ENCODE results near the gene GOLGA6C.
"Not testable (repeated sequence)": the region's sequence is repeated elsewhere in the genome, so short reads cannot be mapped to it uniquely, and the experiment has no call there.

Gene GOLGA6C

GRCh38 chr15:75215107-75216004, 42.8 kb upstream of the GOLGA6C start:
- H3K36me3 ChIP-seq (ENCODE audit: control insufficient read depth, low read depth, low read length): peaks cover 19% of the 10 kb centered on the region
- H3K27me3 ChIP-seq (ENCODE audit: control insufficient read depth, insufficient read depth, low read length): no peaks in the 10 kb centered on the region
- no peaks in the 10 kb centered on the region for H3K9me3 ChIP-seq (ENCODE audit: control insufficient read depth, low read depth, low read length)
- no peak overlapping the region for H3K9ac ChIP-seq (ENCODE audit: low read length)
- H3K4me1 ChIP-seq (ENCODE audit: control insufficient read depth, low read depth, low read length): no peaks in the 10 kb centered on the region
- H3K27ac ChIP-seq (ENCODE audit: low read length): no peak overlapping the region
- H3K4me3 ChIP-seq (ENCODE audit: low read length): no peak overlapping the region

- no peaks in the 10 kb centered on the region for H3K9me3 ChIP-seq (ENCODE audit: control insufficient read depth, low read depth, low read length)
- no peaks in the 10 kb centered on the region for H3K4me1 ChIP-seq (ENCODE audit: control insufficient read depth, low read depth, low read length)
- no peak overlapping the region for H3K9ac ChIP-seq (ENCODE audit: low read length)
- H3K27ac ChIP-seq (ENCODE audit: low read length): no peak overlapping the region
- no peaks in the 10 kb centered on the region for H3K27me3 ChIP-seq (ENCODE audit: control insufficient read depth, insufficient read depth, low read length)
- peaks cover 2% of the 10 kb centered on the region for H3K36me3 ChIP-seq (ENCODE audit: control insufficient read depth, low read depth, low read length)
- no peak overlapping the region for H3K4me3 ChIP-seq (ENCODE audit: low read length)
These were observed 41.1 kb upstream of the GOLGA6C start for GRCh38 chr15:75217012-75217411.

GRCh38 chr15:75217574-75217973, 40.6 kb upstream of the GOLGA6C start:
- not testable (repeated sequence) for H3K9ac ChIP-seq (ENCODE audit: low read length); H3K27me3 ChIP-seq (ENCODE audit: control insufficient read depth, insufficient read depth, low read length); H3K4me1 ChIP-seq (ENCODE audit: control insufficient read depth, low read depth, low read length); H3K36me3 ChIP-seq (ENCODE audit: control insufficient read depth, low read depth, low read length); H3K4me3 ChIP-seq (ENCODE audit: low read length); H3K9me3 ChIP-seq (ENCODE audit: control insufficient read depth, low read depth, low read length); H3K27ac ChIP-seq (ENCODE audit: low read length)

GRCh38 chr15:75219507-75219929, 38.6 kb upstream of the GOLGA6C start:
- not testable (repeated sequence) for H3K4me1 ChIP-seq (ENCODE audit: control insufficient read depth, low read depth, low read length); H3K27me3 ChIP-seq (ENCODE audit: control insufficient read depth, insufficient read depth, low read length); H3K36me3 ChIP-seq (ENCODE audit: control insufficient read depth, low read depth, low read length); H3K9me3 ChIP-seq (ENCODE audit: control insufficient read depth, low read depth, low read length); H3K27ac ChIP-seq (ENCODE audit: low read length); H3K9ac ChIP-seq (ENCODE audit: low read length); H3K4me3 ChIP-seq (ENCODE audit: low read length)

GRCh38 chr15:75223688-75224087, 34.4 kb upstream of the GOLGA6C start:
- no peak overlapping the region for H3K9ac ChIP-seq (ENCODE audit: low read length)
- no peaks in the 10 kb centered on the region for H3K27me3 ChIP-seq (ENCODE audit: control insufficient read depth, insufficient read depth, low read length)
- no peak overlapping the region for H3K4me3 ChIP-seq (ENCODE audit: low read length)
- H3K27ac ChIP-seq (ENCODE audit: low read length): no peak overlapping the region
- no peaks in the 10 kb centered on the region for H3K36me3 ChIP-seq (ENCODE audit: control insufficient read depth, low read depth, low read length)
- H3K4me1 ChIP-seq (ENCODE audit: control insufficient read depth, low read depth, low read length): no peaks in the 10 kb centered on the region
- no peaks in the 10 kb centered on the region for H3K9me3 ChIP-seq (ENCODE audit: control insufficient read depth, low read depth, low read length)

GRCh38 chr15:75224281-75224680, 33.9 kb upstream of the GOLGA6C start:
- H3K4me3 ChIP-seq (ENCODE audit: low read length): no peak overlapping the region
- H3K9me3 ChIP-seq (ENCODE audit: control insufficient read depth, low read depth, low read length): no peaks in the 10 kb centered on the region
- H3K9ac ChIP-seq (ENCODE audit: low read length): no peak overlapping the region
- H3K27ac ChIP-seq (ENCODE audit: low read length): no peak overlapping the region
- no peaks in the 10 kb centered on the region for H3K36me3 ChIP-seq (ENCODE audit: control insufficient read depth, low read depth, low read length)
- H3K27me3 ChIP-seq (ENCODE audit: control insufficient read depth, insufficient read depth, low read length): no peaks in the 10 kb centered on the region
- H3K4me1 ChIP-seq (ENCODE audit: control insufficient read depth, low read depth, low read length): no peaks in the 10 kb centered on the region

- not testable (repeated sequence) for H3K27ac ChIP-seq (ENCODE audit: low read length); H3K9ac ChIP-seq (ENCODE audit: low read length); H3K4me3 ChIP-seq (ENCODE audit: low read length); H3K27me3 ChIP-seq (ENCODE audit: control insufficient read depth, insufficient read depth, low read length); H3K4me1 ChIP-seq (ENCODE audit: control insufficient read depth, low read depth, low read length); H3K9me3 ChIP-seq (ENCODE audit: control insufficient read depth, low read depth, low read length); H3K36me3 ChIP-seq (ENCODE audit: control insufficient read depth, low read depth, low read length)
These were observed 32.9 kb upstream of the GOLGA6C start for GRCh38 chr15:75225102-75225836.

- no peak overlapping the region for H3K9ac ChIP-seq (ENCODE audit: low read length)
- no peak overlapping the region for H3K27ac ChIP-seq (ENCODE audit: low read length)
- H3K4me1 ChIP-seq (ENCODE audit: control insufficient read depth, low read depth, low read length): no peaks in the 10 kb centered on the region
- H3K36me3 ChIP-seq (ENCODE audit: control insufficient read depth, low read depth, low read length): no peaks in the 10 kb centered on the region
- H3K27me3 ChIP-seq (ENCODE audit: control insufficient read depth, insufficient read depth, low read length): no peaks in the 10 kb centered on the region
- no peak overlapping the region for H3K4me3 ChIP-seq (ENCODE audit: low read length)
- H3K9me3 ChIP-seq (ENCODE audit: control insufficient read depth, low read depth, low read length): no peaks in the 10 kb centered on the region
These were observed 32.0 kb upstream of the GOLGA6C start for GRCh38 chr15:75225951-75226732.

- not testable (repeated sequence) for H3K9me3 ChIP-seq (ENCODE audit: control insufficient read depth, low read depth, low read length); H3K36me3 ChIP-seq (ENCODE audit: control insufficient read depth, low read depth, low read length); H3K9ac ChIP-seq (ENCODE audit: low read length); H3K27ac ChIP-seq (ENCODE audit: low read length); H3K4me1 ChIP-seq (ENCODE audit: control insufficient read depth, low read depth, low read length); H3K27me3 ChIP-seq (ENCODE audit: control insufficient read depth, insufficient read depth, low read length); H3K4me3 ChIP-seq (ENCODE audit: low read length)
These were observed 31.0 kb upstream of the GOLGA6C start for GRCh38 chr15:75227112-75227511.

- no peaks in the 10 kb centered on the region for H3K9me3 ChIP-seq (ENCODE audit: control insufficient read depth, low read depth, low read length)
- no peak overlapping the region for H3K9ac ChIP-seq (ENCODE audit: low read length)
- no peak overlapping the region for H3K27ac ChIP-seq (ENCODE audit: low read length)
- H3K27me3 ChIP-seq (ENCODE audit: control insufficient read depth, insufficient read depth, low read length): no peaks in the 10 kb centered on the region
- no peaks in the 10 kb centered on the region for H3K4me1 ChIP-seq (ENCODE audit: control insufficient read depth, low read depth, low read length)
- no peak overlapping the region for H3K4me3 ChIP-seq (ENCODE audit: low read length)
- no peaks in the 10 kb centered on the region for H3K36me3 ChIP-seq (ENCODE audit: control insufficient read depth, low read depth, low read length)
These were observed 30.4 kb upstream of the GOLGA6C start for GRCh38 chr15:75227663-75228280.

GRCh38 chr15:75228787-75229186, 29.3 kb upstream of the GOLGA6C start:
- no peaks in the 10 kb centered on the region for H3K4me1 ChIP-seq (ENCODE audit: control insufficient read depth, low read depth, low read length)
- H3K9ac ChIP-seq (ENCODE audit: low read length): no peak overlapping the region
- H3K27ac ChIP-seq (ENCODE audit: low read length): no peak overlapping the region
- no peak overlapping the region for H3K4me3 ChIP-seq (ENCODE audit: low read length)
- H3K9me3 ChIP-seq (ENCODE audit: control insufficient read depth, low read depth, low read length): no peaks in the 10 kb centered on the region
- no peaks in the 10 kb centered on the region for H3K27me3 ChIP-seq (ENCODE audit: control insufficient read depth, insufficient read depth, low read length)
- H3K36me3 ChIP-seq (ENCODE audit: control insufficient read depth, low read depth, low read length): no peaks in the 10 kb centered on the region

Measured in iPS-18a (cell line).